ENCODE data around the gene MAN2B2.
A peak's percentile ranks its signal among the peaks of the same experiment; 100 is the strongest.

The MAN2B2 gene

GRCh38 chr4:6557856-6558255 lies 17.1 kb upstream of the MAN2B2 start:
- Histone ChIP-seq H3K36me3 (ENCODE audit: control insufficient read depth, insufficient read depth, low read length) (no peaks in the 10 kb centered on the region), H3K4me1 (ENCODE audit: control insufficient read depth, insufficient read depth, low read length) (no peaks in the 10 kb centered on the region), H3K9ac (ENCODE audit: low read length) (no peak overlapping the region), H3K4me3 (ENCODE audit: low read depth, low read length) (no peak overlapping the region), H3K27ac (ENCODE audit: low read depth, low read length) (no peak overlapping the region), H3K9me3 (ENCODE audit: control insufficient read depth, insufficient read depth, low read depth, low read length) (no peaks in the 10 kb centered on the region), H3K27me3 (ENCODE audit: control insufficient read depth, insufficient read depth, low read length) (peaks cover 89% of the 10 kb centered on the region)

- Histone ChIP-seq H3K4me1 (ENCODE audit: control insufficient read depth, insufficient read depth, low read length) (peaks cover 3% of the 10 kb centered on the region; the same call in 1 of the 2 replicates), H3K27me3 (ENCODE audit: control insufficient read depth, insufficient read depth, low read length) (peaks cover 96% of the 10 kb centered on the region), H3K27ac (ENCODE audit: low read depth, low read length) (no peak overlapping the region), H3K4me3 (ENCODE audit: low read depth, low read length) (no peak overlapping the region), H3K9me3 (ENCODE audit: control insufficient read depth, insufficient read depth, low read depth, low read length) (no peaks in the 10 kb centered on the region), H3K9ac (ENCODE audit: low read length) (no peak overlapping the region), H3K36me3 (ENCODE audit: control insufficient read depth, insufficient read depth, low read length) (no peaks in the 10 kb centered on the region)
These were observed 14.4 kb upstream of the MAN2B2 start for GRCh38 chr4:6560416-6561172.

GRCh38 chr4:6561173-6561516 lies 13.8 kb upstream of the MAN2B2 start:
- Histone ChIP-seq H3K4me1 (ENCODE audit: control insufficient read depth, insufficient read depth, low read length) (peaks cover 3% of the 10 kb centered on the region; the same call in 1 of the 2 replicates), H3K27me3 (ENCODE audit: control insufficient read depth, insufficient read depth, low read length) (peaks cover 96% of the 10 kb centered on the region), H3K36me3 (ENCODE audit: control insufficient read depth, insufficient read depth, low read length) (no peaks in the 10 kb centered on the region), H3K9ac (ENCODE audit: low read length) (no peak overlapping the region), H3K4me3 (ENCODE audit: low read depth, low read length) (no peak overlapping the region), H3K9me3 (ENCODE audit: control insufficient read depth, insufficient read depth, low read depth, low read length) (no peaks in the 10 kb centered on the region), H3K27ac (ENCODE audit: low read depth, low read length) (no peak overlapping the region)

DNA sequence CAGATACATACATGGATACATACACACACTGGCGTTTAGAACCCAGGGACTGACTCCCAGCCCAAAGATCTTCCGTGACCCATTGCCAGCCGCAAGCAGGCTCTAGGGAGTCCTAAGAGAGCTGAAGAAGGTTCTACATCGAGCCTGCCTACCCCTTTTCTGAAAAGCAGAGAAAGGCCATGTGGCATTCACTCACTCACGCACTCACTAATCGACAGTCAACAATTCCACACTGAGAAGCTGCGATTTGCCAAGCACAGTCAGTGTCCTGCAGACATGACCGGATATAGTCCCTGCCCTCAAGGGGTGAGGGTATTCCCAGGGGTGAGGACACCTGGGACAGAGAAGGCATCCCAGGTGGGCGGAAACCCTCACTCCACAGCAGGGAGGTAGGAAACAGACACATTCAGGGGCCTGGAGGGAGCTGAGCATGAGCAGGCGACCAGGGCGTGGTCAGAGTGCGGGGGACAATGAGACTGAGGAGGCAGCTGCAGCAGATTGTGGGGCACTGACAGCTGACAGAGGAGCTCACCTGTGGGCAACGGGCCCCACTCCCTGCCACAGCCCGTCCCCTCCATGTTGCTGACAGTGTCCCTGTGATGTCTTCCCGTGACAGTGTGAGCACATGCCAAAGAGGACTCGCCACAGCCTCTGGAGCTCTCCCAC lies 13.2 kb upstream of the MAN2B2 start:
- peaks cover 96% of the 10 kb centered on the region for H3K27me3 ChIP-seq (ENCODE audit: control insufficient read depth, insufficient read depth, low read length)

GRCh38 chr4:6562931-6563901 lies 11.8 kb upstream of the MAN2B2 start:
- peaks cover 94% of the 10 kb centered on the region for H3K27me3 ChIP-seq (ENCODE audit: control insufficient read depth, insufficient read depth, low read length)
- no peak overlapping the region for H3K27ac ChIP-seq (ENCODE audit: low read depth, low read length)
- H3K4me1 ChIP-seq (ENCODE audit: control insufficient read depth, insufficient read depth, low read length) = peaks cover 3% of the 10 kb centered on the region; the same call in 1 of the 2 replicates
- H3K36me3 ChIP-seq (ENCODE audit: control insufficient read depth, insufficient read depth, low read length) = no peaks in the 10 kb centered on the region
- no peak overlapping the region for H3K9ac ChIP-seq (ENCODE audit: low read length)
- H3K4me3 ChIP-seq (ENCODE audit: low read depth, low read length) = peak overlapping the region; percentile 52
- no peaks in the 10 kb centered on the region for H3K9me3 ChIP-seq (ENCODE audit: control insufficient read depth, insufficient read depth, low read depth, low read length)

More for the DNA sequence above, 13.2 kb upstream of the MAN2B2 start:
- H3K9me3 ChIP-seq (ENCODE audit: control insufficient read depth, insufficient read depth, low read depth, low read length) = no peaks in the 10 kb centered on the region
- peaks cover 3% of the 10 kb centered on the region; the same call in 1 of the 2 replicates for H3K4me1 ChIP-seq (ENCODE audit: control insufficient read depth, insufficient read depth, low read length)
- H3K9ac ChIP-seq (ENCODE audit: low read length) = no peak overlapping the region
- no peaks in the 10 kb centered on the region for H3K36me3 ChIP-seq (ENCODE audit: control insufficient read depth, insufficient read depth, low read length)
- H3K27ac ChIP-seq (ENCODE audit: low read depth, low read length) = no peak overlapping the region
- H3K4me3 ChIP-seq (ENCODE audit: low read depth, low read length) = no peak overlapping the region

DNA sequence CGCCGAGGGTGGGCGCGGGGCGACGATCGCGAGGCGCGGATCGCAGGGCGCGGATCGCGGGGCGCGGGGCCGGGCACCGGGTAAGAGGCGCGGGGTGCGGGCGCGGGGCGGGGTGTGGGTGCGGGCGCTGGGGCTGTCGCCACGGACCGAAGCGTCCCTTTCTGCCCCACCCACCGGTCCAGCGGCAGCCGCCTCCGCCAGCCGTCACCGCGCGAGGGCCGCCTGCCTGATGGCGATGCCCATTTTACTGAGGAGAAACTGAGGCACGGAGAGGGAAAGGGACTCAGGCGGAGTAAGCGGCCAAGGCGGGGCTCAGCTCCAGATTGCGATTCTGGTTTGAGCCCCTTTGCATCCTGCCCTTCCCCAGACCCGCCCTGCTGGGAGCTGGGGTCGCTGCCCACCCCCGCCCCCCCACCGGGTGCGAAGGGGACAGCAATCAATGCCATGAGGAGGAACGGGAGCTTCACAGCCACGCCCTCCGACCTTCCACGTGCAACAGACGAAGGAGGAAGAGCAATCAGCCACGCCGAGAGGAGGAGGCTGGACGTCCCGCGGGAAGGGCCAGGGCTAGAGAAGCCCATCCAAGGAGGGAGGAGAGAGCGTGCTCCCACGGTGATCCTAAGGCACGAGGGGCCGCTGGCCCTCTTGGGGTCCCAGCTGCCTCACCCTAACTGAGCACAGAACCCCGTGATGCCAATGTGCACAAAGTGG lies 10.9 kb upstream of the MAN2B2 start:
- peak overlapping the region; percentile 46 for H3K4me3 ChIP-seq (ENCODE audit: low read depth, low read length)
- H3K9ac ChIP-seq (ENCODE audit: low read length) = no peak overlapping the region
- no peak overlapping the region for H3K27ac ChIP-seq (ENCODE audit: low read depth, low read length)
- no peaks in the 10 kb centered on the region for H3K9me3 ChIP-seq (ENCODE audit: control insufficient read depth, insufficient read depth, low read depth, low read length)
- peaks cover 90% of the 10 kb centered on the region for H3K27me3 ChIP-seq (ENCODE audit: control insufficient read depth, insufficient read depth, low read length)
- peaks cover 9% of the 10 kb centered on the region; the same call in 1 of the 2 replicates for H3K4me1 ChIP-seq (ENCODE audit: control insufficient read depth, insufficient read depth, low read length)
- H3K36me3 ChIP-seq (ENCODE audit: control insufficient read depth, insufficient read depth, low read length) = no peaks in the 10 kb centered on the region

- Histone ChIP-seq H3K9ac (ENCODE audit: low read length) (no peak overlapping the region), H3K4me1 (ENCODE audit: control insufficient read depth, insufficient read depth, low read length) (peaks cover 9% of the 10 kb centered on the region; the same call in 1 of the 2 replicates), H3K9me3 (ENCODE audit: control insufficient read depth, insufficient read depth, low read depth, low read length) (no peaks in the 10 kb centered on the region), H3K27me3 (ENCODE audit: control insufficient read depth, insufficient read depth, low read length) (peaks cover 81% of the 10 kb centered on the region), H3K4me3 (ENCODE audit: low read depth, low read length) (no peak overlapping the region), H3K27ac (ENCODE audit: low read depth, low read length) (no peak overlapping the region), H3K36me3 (ENCODE audit: control insufficient read depth, insufficient read depth, low read length) (no peaks in the 10 kb centered on the region)
These were observed 9.1 kb upstream of the MAN2B2 start for GRCh38 chr4:6565691-6566390.

DNA sequence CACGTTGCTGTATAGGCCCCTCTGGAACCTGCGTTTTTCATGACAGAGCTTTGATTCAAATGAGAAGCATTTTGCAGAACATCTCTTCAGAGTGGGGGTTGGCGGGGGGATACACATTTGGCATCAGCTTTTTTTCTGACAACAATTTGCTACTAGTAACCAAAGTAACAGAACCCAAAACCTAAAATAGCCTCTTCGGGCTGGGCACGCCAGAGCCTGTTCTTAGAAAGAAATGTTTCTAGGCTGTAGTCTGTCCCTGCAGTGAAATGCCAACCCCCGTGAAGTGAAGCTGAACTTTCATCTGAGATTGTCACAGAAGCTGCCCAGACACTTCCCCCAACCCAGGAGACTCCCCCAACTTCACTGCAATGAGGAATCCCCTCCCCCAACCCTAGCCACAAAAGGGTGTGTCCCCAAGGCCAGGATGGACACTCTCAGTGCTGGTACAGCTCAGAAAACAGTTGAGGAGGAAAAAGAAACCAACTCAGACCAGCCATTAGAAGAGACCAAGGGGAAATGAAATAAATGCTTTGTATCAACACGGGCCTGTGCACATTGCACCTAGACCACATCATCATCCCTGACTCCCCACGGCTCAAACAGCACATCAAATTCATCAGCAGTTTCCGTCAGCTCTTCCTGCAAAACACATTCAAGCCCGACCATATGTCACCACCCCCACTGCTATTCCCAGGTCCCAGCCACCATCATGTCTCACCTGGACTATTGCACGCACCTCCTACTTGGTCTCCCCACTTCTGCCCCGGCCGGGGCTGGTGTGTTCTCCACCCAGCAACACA lies 8.4 kb upstream of the MAN2B2 start:
- Histone ChIP-seq H3K9me3 (ENCODE audit: control insufficient read depth, insufficient read depth, low read depth, low read length) (no peaks in the 10 kb centered on the region), H3K4me1 (ENCODE audit: control insufficient read depth, insufficient read depth, low read length) (peaks cover 9% of the 10 kb centered on the region; the same call in 1 of the 2 replicates), H3K27me3 (ENCODE audit: control insufficient read depth, insufficient read depth, low read length) (peaks cover 81% of the 10 kb centered on the region), H3K9ac (ENCODE audit: low read length) (no peak overlapping the region), H3K27ac (ENCODE audit: low read depth, low read length) (no peak overlapping the region), H3K4me3 (ENCODE audit: low read depth, low read length) (no peak overlapping the region), H3K36me3 (ENCODE audit: control insufficient read depth, insufficient read depth, low read length) (no peaks in the 10 kb centered on the region)

DNA sequence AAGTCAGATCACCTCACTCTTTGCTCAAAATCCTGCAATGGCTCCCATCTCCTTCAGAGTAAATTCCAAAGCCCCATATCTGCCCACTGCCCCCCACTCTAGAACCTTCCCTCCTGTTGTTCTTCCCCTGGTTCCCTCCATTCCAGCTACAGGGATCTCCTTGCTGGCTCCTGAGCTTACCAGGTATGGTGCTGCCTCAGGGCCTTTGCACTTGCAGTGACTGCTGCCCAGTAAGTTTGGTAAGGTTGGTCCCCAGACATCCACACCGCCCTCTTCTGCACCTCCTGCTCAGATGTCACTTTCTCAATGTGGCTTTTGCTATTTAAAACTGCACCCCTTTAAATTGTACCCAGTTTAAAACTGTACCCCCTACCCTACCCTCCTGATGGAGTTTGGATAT lies 7.8 kb upstream of the MAN2B2 start:
- Histone ChIP-seq H3K27ac (ENCODE audit: low read depth, low read length) (no peak overlapping the region), H3K9me3 (ENCODE audit: control insufficient read depth, insufficient read depth, low read depth, low read length) (no peaks in the 10 kb centered on the region), H3K36me3 (ENCODE audit: control insufficient read depth, insufficient read depth, low read length) (no peaks in the 10 kb centered on the region), H3K27me3 (ENCODE audit: control insufficient read depth, insufficient read depth, low read length) (peaks cover 79% of the 10 kb centered on the region), H3K9ac (ENCODE audit: low read length) (no peak overlapping the region), H3K4me3 (ENCODE audit: low read depth, low read length) (no peak overlapping the region), H3K4me1 (ENCODE audit: control insufficient read depth, insufficient read depth, low read length) (peaks cover 9% of the 10 kb centered on the region; the same call in 1 of the 2 replicates)
